NCI-H1694 treated with DMSO at 0.1 percent for 48 hours (cell line): ENCODE data around the gene TM4SF5.

ENCODE experiments used
- DNase-seq: peaks from one replicate; lab custom pipeline; 2025; lab: John Stamatoyannopoulos, UW

The TM4SF5 gene

GRCh38 chr17:4747847-4748246, 23.8 kb upstream of the TM4SF5 start:
- DNase-seq, result no peak

DNA sequence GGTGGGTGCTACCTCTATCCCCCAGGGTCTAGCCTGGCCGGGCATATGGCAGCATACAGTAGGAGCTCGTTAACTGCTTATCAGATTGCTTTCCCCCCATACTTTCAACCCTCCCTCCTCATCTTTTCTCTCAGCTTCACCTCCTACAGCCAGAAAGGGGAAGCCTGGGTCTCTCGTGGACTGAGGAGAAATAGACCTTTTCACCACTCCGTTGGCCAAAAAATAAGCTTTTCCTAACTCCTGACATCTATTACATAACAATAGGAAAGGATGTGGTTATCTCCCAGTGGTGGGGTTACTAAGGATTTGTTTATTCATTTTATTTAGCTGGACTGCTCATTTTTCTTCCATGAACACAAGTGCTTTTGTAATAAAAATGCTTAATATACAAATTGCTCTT, 23.0 kb upstream of the TM4SF5 start:
- DNase-seq, result no peak

DNA sequence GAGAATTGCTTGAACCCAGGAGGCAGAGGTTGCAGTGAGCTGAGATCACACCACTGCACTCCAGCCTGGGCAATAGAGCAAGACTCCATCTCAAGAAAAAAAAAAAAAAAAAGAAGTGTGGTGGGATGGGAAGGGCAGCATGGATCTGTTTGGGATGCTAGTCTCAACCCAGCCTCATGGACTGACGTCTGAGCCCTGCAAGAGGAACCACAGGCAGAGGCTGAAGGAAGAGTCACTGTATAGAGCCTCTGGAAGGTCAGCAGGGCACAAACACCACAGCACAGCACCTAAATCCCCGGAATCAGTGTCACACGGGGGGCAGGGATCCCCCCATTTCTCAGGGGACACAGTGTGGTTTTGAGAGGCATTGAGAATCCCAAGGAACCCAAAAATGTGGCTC, 21.1 kb upstream of the TM4SF5 start:
- no peak for DNase-seq

DNA sequence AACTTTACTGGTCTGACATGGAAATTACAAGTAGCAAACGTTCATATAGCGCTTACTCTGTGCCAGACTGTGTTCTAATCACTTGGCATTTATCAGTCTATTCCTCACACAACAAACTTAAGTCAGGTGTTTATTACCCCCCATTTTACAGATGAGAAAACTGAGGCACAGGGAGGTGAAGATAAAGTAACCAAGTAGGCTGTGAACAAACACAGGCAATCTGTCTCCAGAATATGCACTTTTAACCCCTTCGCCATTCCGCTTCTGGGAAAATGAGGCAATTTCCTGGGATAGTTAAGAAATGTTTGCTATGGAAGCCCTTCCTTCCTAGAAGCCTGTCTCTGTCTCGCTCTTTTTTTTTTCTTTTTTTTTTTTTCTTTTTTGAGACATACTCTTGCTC, 19.8 kb upstream of the TM4SF5 start:
- DNase-seq, result no peak

DNA sequence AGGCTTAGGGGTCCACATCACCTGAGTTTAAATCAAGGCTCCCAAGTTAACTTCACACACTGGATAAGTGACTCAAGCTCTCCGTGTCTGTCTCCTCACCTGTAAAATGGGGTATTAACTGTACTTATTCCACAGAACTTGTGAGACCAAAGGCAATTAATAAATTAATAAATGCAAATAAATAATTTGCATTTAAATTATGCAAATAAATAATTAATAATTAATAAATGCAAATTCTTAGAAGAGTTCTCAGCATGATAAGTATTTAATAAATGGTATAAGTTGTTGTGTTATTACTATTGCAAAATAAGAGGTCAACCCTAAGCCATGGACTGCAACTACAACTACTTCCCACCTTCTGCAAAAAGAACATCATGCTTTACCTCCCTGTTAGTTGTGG, 18.3 kb upstream of the TM4SF5 start:
- no peak for DNase-seq

GRCh38 chr17:4759776-4760236, 11.9 kb upstream of the TM4SF5 start:
- no peak for DNase-seq

DNA sequence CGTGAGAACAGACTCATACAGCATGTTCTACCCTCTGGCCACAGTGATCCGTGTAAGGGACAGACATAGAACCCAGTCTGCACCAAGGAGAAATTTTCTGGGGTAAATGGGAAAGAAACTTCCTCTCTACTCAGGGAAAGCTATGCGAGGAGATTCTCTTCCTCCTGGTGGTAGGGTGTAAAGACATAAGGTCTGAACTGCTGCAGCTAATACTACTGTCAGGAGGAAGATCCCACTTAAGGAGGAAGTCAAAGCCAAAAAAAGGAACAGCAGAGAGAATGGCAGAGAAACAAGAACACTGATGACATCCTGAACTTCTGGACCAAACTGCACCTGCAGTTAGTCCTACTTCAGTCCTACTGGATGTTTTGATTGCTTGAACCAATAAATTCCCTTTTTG, 7.1 kb upstream of the TM4SF5 start:
- DNase-seq, result no peak

- no peak for DNase-seq
Observed at GRCh38 chr17:4766201-4766600, 5.5 kb upstream of the TM4SF5 start.

GRCh38 chr17:4766723-4767122, 5.0 kb upstream of the TM4SF5 start:
- no peak for DNase-seq

- no peak for DNase-seq
Observed at GRCh38 chr17:4768298-4768697, 3.4 kb upstream of the TM4SF5 start.

- no peak for DNase-seq
Observed at GRCh38 chr17:4769628-4770027, 2.1 kb upstream of the TM4SF5 start.

DNA sequence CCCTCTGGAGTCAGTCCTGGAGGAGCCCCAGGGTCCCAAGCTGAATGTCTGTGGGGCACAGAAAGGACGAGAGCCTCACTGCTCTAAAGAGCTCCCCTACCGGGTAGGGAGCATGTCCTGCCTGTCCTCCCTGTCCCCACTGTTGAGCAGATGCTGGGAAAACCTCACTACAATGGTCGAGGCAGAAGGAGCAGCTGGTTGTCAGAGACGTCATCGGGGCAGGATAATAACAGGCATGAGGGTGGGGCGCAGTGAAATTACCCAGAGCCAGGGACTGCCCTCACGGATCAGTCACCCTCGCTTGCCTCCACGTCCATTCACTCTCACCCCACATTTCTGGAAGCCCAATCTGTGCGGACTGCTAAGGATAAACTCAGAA, 538 bp downstream of the TM4SF5 start:
- peak; percentile 68 for DNase-seq

- no peak for DNase-seq
Observed at GRCh38 chr17:4777969-4778760, 6.5 kb downstream of the TM4SF5 start.

GRCh38 chr17:4780325-4780955, 8.8 kb downstream of the TM4SF5 start:
- DNase-seq, result no peak

GRCh38 chr17:4782652-4783051, 11.0 kb downstream of the TM4SF5 start:
- DNase-seq, result no peak

DNA sequence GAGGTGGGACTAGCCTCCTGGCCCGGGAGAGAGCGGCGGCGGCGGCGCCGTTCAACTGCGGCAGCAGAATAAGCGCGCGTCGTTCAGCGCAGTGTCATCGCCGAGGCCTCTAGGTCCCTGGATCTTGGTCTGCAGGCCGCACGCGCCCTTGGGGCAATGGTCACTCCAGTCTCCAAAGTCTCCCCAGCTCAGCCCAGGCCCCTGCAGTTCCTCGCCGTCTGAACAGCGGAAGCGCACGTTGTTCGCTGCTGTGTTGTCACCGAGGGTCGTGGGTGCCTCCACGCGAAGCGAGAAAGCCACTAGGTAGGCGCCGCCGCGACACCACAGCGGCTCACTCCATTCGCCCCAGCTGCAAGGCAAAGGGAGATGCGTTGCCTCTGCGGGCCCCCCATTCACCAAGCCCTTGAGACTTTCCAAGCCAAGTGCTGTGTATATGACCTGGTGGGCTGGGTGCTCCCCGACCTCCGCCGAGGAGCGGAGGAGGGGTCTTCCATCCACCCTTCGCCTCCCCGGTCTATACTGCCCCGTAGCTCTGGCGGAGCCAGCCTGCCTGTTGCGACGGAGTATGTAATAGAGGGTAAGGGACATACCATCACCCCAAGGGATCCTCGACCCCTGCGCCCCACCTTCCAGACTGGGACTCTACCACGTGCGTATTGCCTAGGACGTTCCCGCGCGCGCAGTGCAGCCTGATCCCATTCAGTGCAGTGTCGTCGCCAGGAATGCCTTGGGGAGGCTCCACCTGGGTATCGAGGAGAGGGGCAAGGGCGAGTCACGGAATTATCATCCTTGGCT, 13.8 kb downstream of the TM4SF5 start:
- DNase-seq, result no peak

GRCh38 chr17:4786106-4786511, 14.4 kb downstream of the TM4SF5 start, which contains the start of gene VMO1:
TSS of gene VMO1 (minus strand) at chr17:4786364. CDS start at chr17:4786352, 12 bp downstream.
- DNase-seq, result no peak

DNA sequence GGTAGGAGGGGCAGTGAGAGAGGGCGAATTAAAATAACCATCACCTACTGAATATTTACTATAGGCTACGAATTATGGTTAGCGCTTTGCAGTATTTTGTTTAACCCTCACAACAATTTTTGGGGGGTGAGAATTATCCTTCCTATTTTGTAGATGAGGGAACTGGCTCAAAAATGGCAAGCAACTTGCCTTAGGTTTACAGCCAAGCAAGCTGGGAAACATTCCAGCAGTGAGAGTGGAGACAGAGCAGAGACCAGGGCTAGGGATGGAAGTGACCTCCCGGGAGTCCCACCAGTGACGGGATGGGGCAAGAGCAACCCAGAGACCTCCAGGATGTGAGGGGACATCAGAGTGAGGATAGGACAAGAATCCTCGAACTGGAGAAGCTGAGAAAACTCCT, 14.8 kb downstream of the TM4SF5 start:
- DNase-seq, result no peak

- no peak for DNase-seq
Observed at GRCh38 chr17:4788159-4788806, 16.6 kb downstream of the TM4SF5 start.

DNA sequence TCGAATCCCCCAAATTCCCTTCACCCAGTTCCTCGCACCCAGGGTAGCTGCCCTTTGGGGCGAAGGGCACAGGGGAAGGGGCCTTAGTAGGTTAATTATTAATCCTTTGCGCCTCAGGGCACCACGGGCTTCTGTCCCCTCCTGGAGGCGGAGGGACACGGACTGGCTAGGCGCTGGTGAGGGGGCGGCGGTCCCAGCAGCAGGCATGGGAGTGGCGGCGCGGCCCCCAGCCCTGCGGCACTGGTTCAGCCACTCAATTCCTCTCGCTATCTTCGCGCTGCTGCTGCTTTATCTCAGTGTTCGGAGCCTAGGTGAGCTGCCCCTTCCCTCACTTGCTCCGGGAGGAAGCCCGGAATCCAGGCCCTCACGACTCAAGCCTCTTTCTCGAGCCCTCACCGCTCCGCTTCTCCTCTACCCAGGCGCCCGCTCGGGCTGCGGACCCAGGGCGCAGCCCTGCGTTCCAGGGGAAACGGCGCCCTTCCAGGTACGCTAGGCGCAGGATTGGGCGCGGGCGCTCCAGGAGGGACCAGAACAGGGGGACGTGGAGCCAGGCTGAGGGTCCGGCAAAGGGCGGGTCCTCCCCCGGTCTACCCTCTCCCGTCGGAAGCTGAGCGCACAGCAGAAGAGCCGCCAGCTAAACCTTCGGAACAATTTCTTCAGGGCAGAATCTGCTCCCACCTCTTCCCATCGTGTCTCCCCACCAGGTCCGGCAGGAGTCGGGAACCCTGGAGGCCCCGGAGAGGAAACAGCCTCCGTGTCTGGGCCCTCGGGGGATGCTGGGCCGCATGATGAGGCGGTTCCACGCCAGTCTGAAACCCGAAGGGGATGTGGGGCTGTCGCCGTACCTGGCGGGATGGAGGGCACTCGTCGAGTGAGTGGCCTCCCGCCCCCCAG, 17.4 kb downstream of the TM4SF5 start, which contains the start of gene GLTPD2:
Gene GLTPD2 (plus strand): TSS at position 158 of the 894 bp plus-strand sequence. CDS start 48 bp downstream, at position 206.
- no peak for DNase-seq

GRCh38 chr17:4789701-4789950, 17.9 kb downstream of the TM4SF5 start:
- no peak for DNase-seq
